HepG2 (cell line): Measurements from ENCODE around the gene NEURL2. TPM values are rescaled to one million over a fixed set of nuclear protein-coding genes. Genes with fewer than 3 reads are reported as not detected.
A peak's percentile ranks its signal among the peaks of the same experiment; 100 is the strongest.

ENCODE experiments used
- FLYWCH1 ChIP-seq: sonication (generic); formaldehyde crosslinking; IDR thresholded peaks from 2 replicates; pipeline ENCODE4 v1.8.1; 2023; ENCODE audit warnings: mild to moderate bottlenecking, missing genetic modification reagents
- NCOR1 ChIP-seq: fragments of 200-600 bp; sonication (generic); IDR thresholded peaks from 2 replicates; pipeline ENCODE4 v1.7.0; 2017; ENCODE audit warnings: antibody characterized with exemption, low read length, borderline replicate concordance
- PCBP1 ChIP-seq: fragments of 200-400 bp; formaldehyde crosslinking; IDR thresholded peaks from 2 replicates; pipeline ENCODE4 v1.6.1; 2017; ENCODE audit warnings: mild to moderate bottlenecking, low read depth, low read length, borderline replicate concordance
- ZBTB34 ChIP-seq: sonication (generic); formaldehyde crosslinking; IDR thresholded peaks from 2 replicates; pipeline ENCODE4 v1.8.0; 2022; ENCODE audit warnings: mild to moderate bottlenecking, missing genetic modification reagents
- ZBTB43 ChIP-seq: sonication (generic); formaldehyde crosslinking; conservative IDR thresholded peaks from 2 replicates; pipeline ENCODE4 v1.4.0; 2020; ENCODE audit warnings: missing genetic modification reagents
- ZGPAT ChIP-seq: IDR thresholded peaks from 2 replicates; pipeline ENCODE4 v1.6.1; 2016; ENCODE audit warnings: mild to moderate bottlenecking
- ZNF281 ChIP-seq: sonication (generic); formaldehyde crosslinking; IDR thresholded peaks from 2 replicates; pipeline ENCODE4 v1.4.0; 2020; ENCODE audit warnings: missing genetic modification reagents, borderline replicate concordance
- ZNF574 ChIP-seq: sonication (generic); formaldehyde crosslinking; IDR thresholded peaks from 2 replicates; pipeline ENCODE4 v1.4.0; 2020; ENCODE audit warnings: missing genetic modification reagents
- ZNF609 ChIP-seq: sonication (generic); formaldehyde crosslinking; IDR thresholded peaks from 2 replicates; pipeline ENCODE4 v1.4.0; 2020; ENCODE audit warnings: mild to moderate bottlenecking, missing genetic modification reagents, borderline replicate concordance
- ZNF83 ChIP-seq: sonication (generic); formaldehyde crosslinking; IDR thresholded peaks from 2 replicates; pipeline ENCODE4 v1.4.0; 2020; ENCODE audit warnings: missing genetic modification reagents, mild to moderate bottlenecking, borderline replicate concordance
- polyA plus RNA-seq, 8 experiments: library from polyadenylated mRNA; depleted of rRNA in 3 of 8; stranded (reverse) in 7 of 8; unstranded in 1 of 8; fragments of >200 nt; fragmentation: Illumina TruSeq in 4 of 8; extraction: Trizol in 4 of 8; gene quantifications; 2 replicates each; pipeline versions ENCODE4 v1.2.1 to v1.2.3, GENCODE V29; 2011 to 2016; ENCODE audit warnings: low read depth in 4 of 8, missing spikeins in 1 of 8, mixed read lengths in 1 of 8; ENCODE audit not compliant: insufficient read depth in 1 of 8
- total RNA-seq, 5 experiments: library from RNA; depleted of rRNA; stranded (reverse); fragments of >200 nt; fragmentation: Illumina TruSeq; extraction: Trizol; gene quantifications; 2 replicates each; pipeline ENCODE4 v1.2.3, GENCODE V29; 2016; ENCODE audit warnings: low read depth in 1 of 5

Gene NEURL2
- total and polyA plus RNA-seq, 2 of the 13 experiments (the other 11 are each of a cell fraction or from before 2014, with no cell fraction given), result 7.2 to 9.7 TPM

- no peak for TF ChIP-seq FLYWCH1 (CRISPR knock-in tag)
- TF ChIP-seq ZNF281 (CRISPR knock-in tag), result no peak
- no peak for TF ChIP-seq ZBTB34 (CRISPR knock-in tag)
- 0 out of 2 replicates have a peak, but pooled peaks have one; percentile 23 for TF ChIP-seq ZNF83 (CRISPR knock-in tag)
- TF ChIP-seq ZGPAT (CRISPR knock-in tag), result no peak
- 0 out of 2 replicates have a peak, but pooled peaks have one; percentile 26 for TF ChIP-seq PCBP1
- TF ChIP-seq ZNF574, result no peak
- TF ChIP-seq ZBTB43 (CRISPR knock-in tag), result no peak
- no peak for TF ChIP-seq ZNF609 (CRISPR knock-in tag)
- TF ChIP-seq NCOR1, result no peak
Measured at GRCh38 chr20:45886590-45887345, 4.2 kb downstream of the NEURL2 start (continued).
